ENCODE measurements around the gene EPAS1.

The EPAS1 gene

GRCh38 chr2:46347648-46348280, 50.6 kb downstream of the EPAS1 start:
- H3K27ac ChIP-seq (ENCODE audit: low read depth, low read length) = no peak overlapping the region

GRCh38 chr2:46349115-46349547, 51.9 kb downstream of the EPAS1 start:
- Histone ChIP-seq H3K9me3 (ENCODE audit: control insufficient read depth in 1 of 2, low read length in 2 of 2) (no peaks in the 10 kb centered on the region), H3K36me3 (ENCODE audit: control insufficient read depth in 1 of 2, insufficient read depth in 2 of 2, low read length in 2 of 2) (peaks cover 19 to 43% of the 10 kb centered on the region in 2 donors), H3K9ac (ENCODE audit: low read depth in 1 of 2, low read length in 2 of 2) (no peak overlapping the region), H3K27me3 (ENCODE audit: control insufficient read depth in 1 of 2, insufficient read depth in 2 of 2, low read length in 2 of 2) (no peaks in the 10 kb centered on the region), H3K4me1 (ENCODE audit: control insufficient read depth in 1 of 2, insufficient read depth in 2 of 2, low read length in 2 of 2) (peaks cover 28 to 29% of the 10 kb centered on the region in 2 donors), H3K27ac (ENCODE audit: low read depth, low read length) (no peak overlapping the region), H3K4me3 (ENCODE audit: low read depth in 1 of 2, low read length in 2 of 2) (no peak overlapping the region)

More at GRCh38 chr2:46347648-46348280, 50.6 kb downstream of the EPAS1 start:
- H3K36me3 ChIP-seq (ENCODE audit: control insufficient read depth in 1 of 2, insufficient read depth in 2 of 2, low read length in 2 of 2) = peaks cover 19 to 35% of the 10 kb centered on the region in 2 donors
- H3K9me3 ChIP-seq (ENCODE audit: control insufficient read depth in 1 of 2, low read length in 2 of 2) = no peaks in the 10 kb centered on the region
- peaks cover 28 to 33% of the 10 kb centered on the region in 2 donors for H3K4me1 ChIP-seq (ENCODE audit: control insufficient read depth in 1 of 2, insufficient read depth in 2 of 2, low read length in 2 of 2)
- H3K4me3 ChIP-seq (ENCODE audit: low read depth in 1 of 2, low read length in 2 of 2) = no peak overlapping the region
- no peak overlapping the region for H3K9ac ChIP-seq (ENCODE audit: low read depth in 1 of 2, low read length in 2 of 2)
- no peaks in the 10 kb centered on the region for H3K27me3 ChIP-seq (ENCODE audit: control insufficient read depth in 1 of 2, insufficient read depth in 2 of 2, low read length in 2 of 2)

- Histone ChIP-seq H3K27ac (ENCODE audit: low read depth, low read length) (no peak overlapping the region), H3K36me3 (ENCODE audit: control insufficient read depth in 1 of 2, insufficient read depth in 2 of 2, low read length in 2 of 2) (peaks cover 19 to 53% of the 10 kb centered on the region in 2 donors), H3K27me3 (ENCODE audit: control insufficient read depth in 1 of 2, insufficient read depth in 2 of 2, low read length in 2 of 2) (no peaks in the 10 kb centered on the region), H3K4me3 (ENCODE audit: low read depth in 1 of 2, low read length in 2 of 2) (no peak overlapping the region), H3K9me3 (ENCODE audit: control insufficient read depth in 1 of 2, low read length in 2 of 2) (no peaks in the 10 kb centered on the region), H3K9ac (ENCODE audit: low read depth in 1 of 2, low read length in 2 of 2) (no peak overlapping the region), H3K4me1 (ENCODE audit: control insufficient read depth in 1 of 2, insufficient read depth in 2 of 2, low read length in 2 of 2) (peaks cover 28 to 29% of the 10 kb centered on the region in 2 donors)
These were observed 53.0 kb downstream of the EPAS1 start for GRCh38 chr2:46350029-46350689.

GRCh38 chr2:46351098-46351749, 54.0 kb downstream of the EPAS1 start:
- Histone ChIP-seq H3K27me3 (ENCODE audit: control insufficient read depth in 1 of 2, insufficient read depth in 2 of 2, low read length in 2 of 2) (no peaks in the 10 kb centered on the region), H3K27ac (ENCODE audit: low read depth, low read length) (no peak overlapping the region), H3K4me1 (ENCODE audit: control insufficient read depth in 1 of 2, insufficient read depth in 2 of 2, low read length in 2 of 2) (peaks cover 26% of the 10 kb centered on the region in 2 donors), H3K9me3 (ENCODE audit: control insufficient read depth in 1 of 2, low read length in 2 of 2) (no peaks in the 10 kb centered on the region), H3K36me3 (ENCODE audit: control insufficient read depth in 1 of 2, insufficient read depth in 2 of 2, low read length in 2 of 2) (peaks cover 19 to 61% of the 10 kb centered on the region in 2 donors), H3K9ac (ENCODE audit: low read depth in 1 of 2, low read length in 2 of 2) (peak overlapping the region in 1 of 2 donors; percentile 25), H3K4me3 (ENCODE audit: low read depth in 1 of 2, low read length in 2 of 2) (peak overlapping the region in 1 of 2 donors; percentile 11)

GRCh38 chr2:46351750-46352138, 54.5 kb downstream of the EPAS1 start:
- no peaks in the 10 kb centered on the region for H3K27me3 ChIP-seq (ENCODE audit: control insufficient read depth in 1 of 2, insufficient read depth in 2 of 2, low read length in 2 of 2)
- H3K36me3 ChIP-seq (ENCODE audit: control insufficient read depth in 1 of 2, insufficient read depth in 2 of 2, low read length in 2 of 2) = peaks cover 19 to 64% of the 10 kb centered on the region in 2 donors
- H3K9me3 ChIP-seq (ENCODE audit: control insufficient read depth in 1 of 2, low read length in 2 of 2) = no peaks in the 10 kb centered on the region
- H3K27ac ChIP-seq (ENCODE audit: low read depth, low read length) = no peak overlapping the region
- H3K9ac ChIP-seq (ENCODE audit: low read depth in 1 of 2, low read length in 2 of 2) = no peak overlapping the region
- peaks cover 21% of the 10 kb centered on the region in 2 donors for H3K4me1 ChIP-seq (ENCODE audit: control insufficient read depth in 1 of 2, insufficient read depth in 2 of 2, low read length in 2 of 2)
- peak overlapping the region in 1 of 2 donors; percentile 11 for H3K4me3 ChIP-seq (ENCODE audit: low read depth in 1 of 2, low read length in 2 of 2)

GRCh38 chr2:46352621-46353020, 55.4 kb downstream of the EPAS1 start:
- no peak overlapping the region for H3K9ac ChIP-seq (ENCODE audit: low read depth in 1 of 2, low read length in 2 of 2)
- H3K36me3 ChIP-seq (ENCODE audit: control insufficient read depth in 1 of 2, insufficient read depth in 2 of 2, low read length in 2 of 2) = peaks cover 19 to 64% of the 10 kb centered on the region in 2 donors
- no peaks in the 10 kb centered on the region for H3K9me3 ChIP-seq (ENCODE audit: control insufficient read depth in 1 of 2, low read length in 2 of 2)
- H3K27me3 ChIP-seq (ENCODE audit: control insufficient read depth in 1 of 2, insufficient read depth in 2 of 2, low read length in 2 of 2) = no peaks in the 10 kb centered on the region
- H3K4me1 ChIP-seq (ENCODE audit: control insufficient read depth in 1 of 2, insufficient read depth in 2 of 2, low read length in 2 of 2) = peaks cover 14% of the 10 kb centered on the region in 2 donors
- no peak overlapping the region for H3K4me3 ChIP-seq (ENCODE audit: low read depth in 1 of 2, low read length in 2 of 2)
- no peak overlapping the region for H3K27ac ChIP-seq (ENCODE audit: low read depth, low read length)

- no peak overlapping the region for H3K27ac ChIP-seq (ENCODE audit: low read depth, low read length)
- peaks cover 24 to 66% of the 10 kb centered on the region in 2 donors for H3K36me3 ChIP-seq (ENCODE audit: control insufficient read depth in 1 of 2, insufficient read depth in 2 of 2, low read length in 2 of 2)
- H3K4me1 ChIP-seq (ENCODE audit: control insufficient read depth in 1 of 2, insufficient read depth in 2 of 2, low read length in 2 of 2) = peaks cover 14% of the 10 kb centered on the region in 2 donors
These were observed 56.3 kb downstream of the EPAS1 start for GRCh38 chr2:46353509-46353908.

GRCh38 chr2:46355756-46356155, 58.5 kb downstream of the EPAS1 start:
- Histone ChIP-seq H3K4me1 (ENCODE audit: control insufficient read depth in 1 of 2, insufficient read depth in 2 of 2, low read length in 2 of 2) (peaks cover 9 to 14% of the 10 kb centered on the region in 2 donors), H3K4me3 (ENCODE audit: low read depth in 1 of 2, low read length in 2 of 2) (no peak overlapping the region), H3K9ac (ENCODE audit: low read depth in 1 of 2, low read length in 2 of 2) (no peak overlapping the region), H3K9me3 (ENCODE audit: control insufficient read depth in 1 of 2, low read length in 2 of 2) (no peaks in the 10 kb centered on the region), H3K27me3 (ENCODE audit: control insufficient read depth in 1 of 2, insufficient read depth in 2 of 2, low read length in 2 of 2) (no peaks in the 10 kb centered on the region), H3K27ac (ENCODE audit: low read depth, low read length) (no peak overlapping the region), H3K36me3 (ENCODE audit: control insufficient read depth in 1 of 2, insufficient read depth in 2 of 2, low read length in 2 of 2) (peaks cover 24 to 80% of the 10 kb centered on the region in 2 donors)

More at GRCh38 chr2:46353509-46353908, 56.3 kb downstream of the EPAS1 start:
- Histone ChIP-seq H3K4me3 (ENCODE audit: low read depth in 1 of 2, low read length in 2 of 2) (no peak overlapping the region), H3K9ac (ENCODE audit: low read depth in 1 of 2, low read length in 2 of 2) (no peak overlapping the region), H3K27me3 (ENCODE audit: control insufficient read depth in 1 of 2, insufficient read depth in 2 of 2, low read length in 2 of 2) (no peaks in the 10 kb centered on the region), H3K9me3 (ENCODE audit: control insufficient read depth in 1 of 2, low read length in 2 of 2) (no peaks in the 10 kb centered on the region)

GRCh38 chr2:46356991-46357390, 59.8 kb downstream of the EPAS1 start:
- Histone ChIP-seq H3K36me3 (ENCODE audit: control insufficient read depth in 1 of 2, insufficient read depth in 2 of 2, low read length in 2 of 2) (peaks cover 36 to 85% of the 10 kb centered on the region in 2 donors), H3K4me3 (ENCODE audit: low read depth in 1 of 2, low read length in 2 of 2) (no peak overlapping the region), H3K9ac (ENCODE audit: low read depth in 1 of 2, low read length in 2 of 2) (no peak overlapping the region), H3K9me3 (ENCODE audit: control insufficient read depth in 1 of 2, low read length in 2 of 2) (no peaks in the 10 kb centered on the region), H3K27ac (ENCODE audit: low read depth, low read length) (no peak overlapping the region), H3K27me3 (ENCODE audit: control insufficient read depth in 1 of 2, insufficient read depth in 2 of 2, low read length in 2 of 2) (no peaks in the 10 kb centered on the region), H3K4me1 (ENCODE audit: control insufficient read depth in 1 of 2, insufficient read depth in 2 of 2, low read length in 2 of 2) (peaks cover 0 to 9% of the 10 kb centered on the region in 2 donors)

- no peak overlapping the region for H3K9ac ChIP-seq (ENCODE audit: low read depth in 1 of 2, low read length in 2 of 2)
These were observed 61.5 kb downstream of the EPAS1 start for GRCh38 chr2:46358713-46359112.

More at GRCh38 chr2:46358713-46359112, 61.5 kb downstream of the EPAS1 start:
- H3K9me3 ChIP-seq (ENCODE audit: control insufficient read depth in 1 of 2, low read length in 2 of 2) = no peaks in the 10 kb centered on the region
- H3K27ac ChIP-seq (ENCODE audit: low read depth, low read length) = no peak overlapping the region
- H3K4me3 ChIP-seq (ENCODE audit: low read depth in 1 of 2, low read length in 2 of 2) = no peak overlapping the region
- peaks cover 0 to 7% of the 10 kb centered on the region in 2 donors for H3K4me1 ChIP-seq (ENCODE audit: control insufficient read depth in 1 of 2, insufficient read depth in 2 of 2, low read length in 2 of 2)
- H3K36me3 ChIP-seq (ENCODE audit: control insufficient read depth in 1 of 2, insufficient read depth in 2 of 2, low read length in 2 of 2) = peaks cover 34 to 80% of the 10 kb centered on the region in 2 donors
- H3K27me3 ChIP-seq (ENCODE audit: control insufficient read depth in 1 of 2, insufficient read depth in 2 of 2, low read length in 2 of 2) = no peaks in the 10 kb centered on the region

Measured in duodenal mucosa (tissue), 2 donors.